ENCODE data around the gene SLC27A2. TPM values are rescaled to one million over a fixed set of nuclear protein-coding genes. Genes with fewer than 3 reads are reported as not detected.

SLC27A2 gene
- total and polyA plus RNA-seq, 4 donors, result 3.5 to 6.6 (median 5.2) TPM

DNA sequence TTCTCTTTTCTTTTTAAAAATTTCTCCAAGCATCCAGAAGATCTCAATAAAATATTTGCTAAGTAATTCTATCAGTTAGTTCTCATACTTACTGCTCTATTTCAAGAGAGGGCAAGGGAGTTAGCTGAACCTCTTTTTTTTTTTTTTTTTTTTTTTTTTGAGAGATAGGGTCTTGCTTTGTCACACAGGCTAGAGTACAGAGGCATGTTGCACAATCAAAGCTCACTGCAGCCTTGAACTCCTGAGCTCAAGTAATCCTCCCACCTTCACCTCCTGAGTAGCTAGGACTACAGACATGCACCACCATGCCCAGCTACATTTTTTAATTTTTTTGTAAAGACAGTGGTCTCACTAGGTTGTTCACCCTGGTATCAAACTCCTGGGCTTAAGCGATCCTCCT lies 62.2 kb downstream of the SLC27A2 start:
- WGBS, 2 donors, result 96% methylated on average over 1 of the region's 1 CpG
- Histone ChIP-seq H3K27ac (ENCODE audit: low read depth in 1 of 2, low read length in 1 of 2) (no peak overlapping the region), H3K4me1 (ENCODE audit: control insufficient read depth in 5 of 5, insufficient read depth in 5 of 5, low read length in 5 of 5) (peaks cover 0 to 3% (median 0%) of the 10 kb centered on the region in 5 donors), H3K4me3 (no peak overlapping the region), H3K9me3 (ENCODE audit: control insufficient read depth in 4 of 4, insufficient read depth in 3 of 4, low read length in 3 of 4) (peaks cover 0 to 2% (median 0%) of the 10 kb centered on the region in 4 donors), H3K27me3 (ENCODE audit: control insufficient read depth in 3 of 3, insufficient read depth in 3 of 3, low read length in 2 of 3) (no peaks in the 10 kb centered on the region), H3K9ac (ENCODE audit: insufficient read depth in 1 of 2, low read length in 2 of 2) (no peak overlapping the region), H3K36me3 (ENCODE audit: control insufficient read depth in 4 of 4, insufficient read depth in 4 of 4, low read length in 4 of 4) (no peaks in the 10 kb centered on the region)
- TF ChIP-seq, protein P1, sequence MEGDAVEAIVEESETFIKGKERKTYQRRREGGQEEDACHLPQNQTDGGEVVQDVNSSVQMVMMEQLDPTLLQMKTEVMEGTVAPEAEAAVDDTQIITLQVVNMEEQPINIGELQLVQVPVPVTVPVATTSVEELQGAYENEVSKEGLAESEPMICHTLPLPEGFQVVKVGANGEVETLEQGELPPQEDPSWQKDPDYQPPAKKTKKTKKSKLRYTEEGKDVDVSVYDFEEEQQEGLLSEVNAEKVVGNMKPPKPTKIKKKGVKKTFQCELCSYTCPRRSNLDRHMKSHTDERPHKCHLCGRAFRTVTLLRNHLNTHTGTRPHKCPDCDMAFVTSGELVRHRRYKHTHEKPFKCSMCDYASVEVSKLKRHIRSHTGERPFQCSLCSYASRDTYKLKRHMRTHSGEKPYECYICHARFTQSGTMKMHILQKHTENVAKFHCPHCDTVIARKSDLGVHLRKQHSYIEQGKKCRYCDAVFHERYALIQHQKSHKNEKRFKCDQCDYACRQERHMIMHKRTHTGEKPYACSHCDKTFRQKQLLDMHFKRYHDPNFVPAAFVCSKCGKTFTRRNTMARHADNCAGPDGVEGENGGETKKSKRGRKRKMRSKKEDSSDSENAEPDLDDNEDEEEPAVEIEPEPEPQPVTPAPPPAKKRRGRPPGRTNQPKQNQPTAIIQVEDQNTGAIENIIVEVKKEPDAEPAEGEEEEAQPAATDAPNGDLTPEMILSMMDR (IDR thresholded peaks at IDR 0.05; ENCODE audit: control extremely low read depth, extremely low read depth), result no peak
- DNase-seq, result no peak
- no peak for ATAC-seq (ENCODE audit: insufficient read depth, low FRiP score)

DNA sequence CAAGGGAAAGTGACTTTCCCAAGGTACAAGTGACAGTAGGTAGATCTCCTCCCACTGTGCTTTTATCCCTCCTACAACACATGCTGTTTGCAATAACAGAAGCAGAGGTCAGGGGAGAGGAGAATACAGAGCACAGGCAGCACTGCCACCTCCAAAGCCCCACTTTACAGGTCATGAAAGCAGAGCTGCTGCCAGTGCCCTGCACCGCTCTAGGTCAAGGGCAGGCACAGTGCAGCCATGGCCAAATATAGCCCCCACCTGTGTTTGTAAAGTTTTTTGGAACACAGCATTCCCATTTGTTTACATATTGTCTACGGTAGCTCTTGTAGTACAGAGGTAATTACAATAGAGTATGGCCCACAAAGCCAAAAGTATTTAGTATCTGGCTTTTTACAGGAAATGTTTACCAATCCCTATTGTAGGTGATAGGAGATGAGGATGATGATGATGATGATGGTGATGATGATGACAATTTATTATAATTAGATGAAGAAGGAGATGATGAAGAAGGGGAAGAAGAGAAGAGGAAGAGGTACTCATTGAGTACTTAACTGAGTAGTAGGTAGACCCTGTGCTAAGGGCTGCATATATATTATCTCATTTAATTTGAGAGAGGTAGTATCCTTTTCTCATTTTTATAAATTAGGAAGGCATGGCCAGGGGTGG lies 63.1 kb downstream of the SLC27A2 start:
- Histone ChIP-seq H3K36me3 (ENCODE audit: control insufficient read depth in 4 of 4, insufficient read depth in 4 of 4, low read length in 4 of 4) (no peaks in the 10 kb centered on the region), H3K4me1 (ENCODE audit: control insufficient read depth in 5 of 5, insufficient read depth in 5 of 5, low read length in 5 of 5) (peaks cover 0 to 4% (median 0%) of the 10 kb centered on the region in 5 donors), H3K27me3 (ENCODE audit: control insufficient read depth in 3 of 3, insufficient read depth in 3 of 3, low read length in 2 of 3) (no peaks in the 10 kb centered on the region), H3K9ac (ENCODE audit: insufficient read depth in 1 of 2, low read length in 2 of 2) (no peak overlapping the region), H3K4me3 (no peak overlapping the region), H3K27ac (ENCODE audit: low read depth in 1 of 2, low read length in 1 of 2) (no peak overlapping the region), H3K9me3 (ENCODE audit: control insufficient read depth in 4 of 4, insufficient read depth in 3 of 4, low read length in 3 of 4) (peaks cover 0 to 2% (median 0%) of the 10 kb centered on the region in 4 donors)
- ATAC-seq (ENCODE audit: insufficient read depth, low FRiP score) (no peak), DNase-seq (no peak)
- TF ChIP-seq, protein P1 (IDR thresholded peaks at IDR 0.05; ENCODE audit: control extremely low read depth, extremely low read depth), result no peak
- WGBS, 2 donors, result 88 to 98% methylated on average over 2 of the region's 2 CpGs

DNA sequence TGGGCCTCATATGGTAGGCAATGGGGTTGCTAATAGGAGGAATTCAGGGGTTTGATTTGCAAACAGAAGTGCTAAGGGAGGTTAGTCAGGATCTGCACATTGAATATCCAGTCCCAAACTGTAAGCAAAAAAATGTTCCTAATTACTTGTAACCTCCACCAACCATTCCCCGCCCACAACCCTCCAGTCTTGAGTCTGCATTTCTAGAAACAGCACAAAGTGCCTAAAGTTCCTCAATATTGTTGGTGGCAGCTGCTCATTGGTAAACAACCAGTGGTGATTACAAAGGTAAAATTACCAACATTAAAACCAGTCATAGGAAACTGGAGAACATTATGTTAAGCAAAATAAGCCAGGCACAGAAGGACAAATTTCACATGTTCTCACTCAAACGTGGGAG lies 64.6 kb downstream of the SLC27A2 start:
- TF ChIP-seq, protein P1 (IDR thresholded peaks at IDR 0.05; ENCODE audit: control extremely low read depth, extremely low read depth), result no peak
- no peak for DNase-seq
- peaks cover 0 to 2% (median 0%) of the 10 kb centered on the region in 4 donors for H3K9me3 ChIP-seq (ENCODE audit: control insufficient read depth in 4 of 4, insufficient read depth in 3 of 4, low read length in 3 of 4)
- H3K4me3 ChIP-seq, result no peak overlapping the region
- 94 to 96% methylated on average over 2 of the region's 2 CpGs for WGBS, 2 donors
- no peak for ATAC-seq (ENCODE audit: insufficient read depth, low FRiP score)
- no peak overlapping the region for H3K27ac ChIP-seq (ENCODE audit: low read depth in 1 of 2, low read length in 1 of 2)
- no peaks in the 10 kb centered on the region for H3K27me3 ChIP-seq (ENCODE audit: control insufficient read depth in 3 of 3, insufficient read depth in 3 of 3, low read length in 2 of 3)
- peaks cover 0 to 4% (median 0%) of the 10 kb centered on the region in 5 donors for H3K4me1 ChIP-seq (ENCODE audit: control insufficient read depth in 5 of 5, insufficient read depth in 5 of 5, low read length in 5 of 5)
- H3K9ac ChIP-seq (ENCODE audit: insufficient read depth in 1 of 2, low read length in 2 of 2), result no peak overlapping the region
- no peaks in the 10 kb centered on the region for H3K36me3 ChIP-seq (ENCODE audit: control insufficient read depth in 4 of 4, insufficient read depth in 4 of 4, low read length in 4 of 4)

Measured in lung (tissue), 12 donors.